OCI-LY1 (cell line): ENCODE data around the gene RBM46.
A peak's percentile ranks its signal among the peaks of the same experiment; 100 is the strongest.

Experiments
- CTCF ChIP-seq: fragments of 200-600 bp; sonication (generic), shearing (Covaris generic); IDR thresholded peaks from 2 replicates; pipeline ENCODE4 v1.5.1; 2017; ENCODE audit warnings: mild to moderate bottlenecking, antibody characterized with exemption, low read length, moderate library complexity, mixed read lengths
- EZH2 ChIP-seq: fragments of 200-600 bp; sonication (generic), shearing (Covaris generic); IDR thresholded peaks from 2 replicates; pipeline ENCODE4 v1.8.0; 2017; ENCODE audit warnings: borderline replicate concordance, mixed run types, mild to moderate bottlenecking, antibody characterized with exemption, low read length, moderate library complexity, mixed read lengths

- TF ChIP-seq CTCF (peak; percentile 28; the same call in 1 of the 2 replicates), EZH2 (no peak)
Measured at GRCh38 chr4:154779362-154779947, 1.6 kb upstream of the RBM46 start.
